HG03342 (cell line): ENCODE results near the gene CKS1B.
A peak's percentile ranks its signal among the peaks of the same experiment; 100 is the strongest.
"Not testable (repeated sequence)": the region's sequence is repeated elsewhere in the genome, so short reads cannot be mapped to it uniquely, and the experiment has no call there.

Source experiments
- ATAC-seq: cut with Tn5 transposase; IDR thresholded peaks from one replicate; pipeline ENCODE4 v1.9.1; 2021; ENCODE audit warnings: mild to moderate bottlenecking, moderate library complexity; ENCODE audit not compliant: unreplicated experiment

Gene CKS1B

GRCh38 chr1:154982897-154983648 lies 8.6 kb downstream of the CKS1B start, which contains the start of gene FLAD1:
Gene FLAD1 (plus strand): TSS chr1:154983344. CDS start chr1:154983695, 351 bp downstream.
- ATAC-seq = peak; percentile 98

GRCh38 chr1:154983776-154984466 lies 9.4 kb downstream of the CKS1B start:
- no peak for ATAC-seq

- ATAC-seq = not testable (repeated sequence)
These were observed 12.3 kb downstream of the CKS1B start for GRCh38 chr1:154986736-154987135.

- no peak for ATAC-seq
These were observed 12.8 kb downstream of the CKS1B start for GRCh38 chr1:154987326-154987725.

- ATAC-seq = no peak
These were observed 13.8 kb downstream of the CKS1B start for GRCh38 chr1:154988058-154988954.

GRCh38 chr1:154989195-154989860 lies 14.8 kb downstream of the CKS1B start:
- no peak for ATAC-seq

GRCh38 chr1:154990276-154990675 lies 15.8 kb downstream of the CKS1B start:
- no peak for ATAC-seq

GRCh38 chr1:154992721-154993571 lies 18.5 kb downstream of the CKS1B start:
- ATAC-seq = no peak

- ATAC-seq = no peak
These were observed 19.2 kb downstream of the CKS1B start, which contains the start of gene LENEP for GRCh38 chr1:154993572-154994268. Gene LENEP (plus strand): TSS chr1:154993586. CDS start chr1:154993608, 22 bp downstream.

GRCh38 chr1:154994269-154994587 lies 19.7 kb downstream of the CKS1B start:
- ATAC-seq = no peak

- ATAC-seq = no peak
These were observed 20.1 kb downstream of the CKS1B start for GRCh38 chr1:154994591-154994990.

GRCh38 chr1:154995301-154995983 lies 21.0 kb downstream of the CKS1B start:
- not testable (repeated sequence) for ATAC-seq

GRCh38 chr1:154996966-154997701 lies 22.7 kb downstream of the CKS1B start:
- no peak for ATAC-seq

GRCh38 chr1:154998201-154998780 lies 23.8 kb downstream of the CKS1B start:
- no peak for ATAC-seq

GRCh38 chr1:154998818-154999570 lies 24.5 kb downstream of the CKS1B start:
- ATAC-seq = no peak

- ATAC-seq = no peak
These were observed 25.3 kb downstream of the CKS1B start for GRCh38 chr1:154999571-155000410.
